VCaP (cell line): ENCODE results near the gene PARP1.
"Not testable (repeated sequence)": the region's sequence is repeated elsewhere in the genome, so short reads cannot be mapped to it uniquely, and the experiment has no call there.

Experiments used
- H3K27ac ChIP-seq: fragments of 450-650 bp; 2 replicates; pipeline ENCODE4 v1.5.1; 2017
- TF ChIP-seq, protein P1 (sequence below): fragments of 450-650 bp; conservative IDR thresholded peaks from 2 replicates; pipeline ENCODE4 v1.5.1; 2017; ENCODE audit warnings: mild to moderate bottlenecking, moderate library complexity

PARP1 gene

DNA sequence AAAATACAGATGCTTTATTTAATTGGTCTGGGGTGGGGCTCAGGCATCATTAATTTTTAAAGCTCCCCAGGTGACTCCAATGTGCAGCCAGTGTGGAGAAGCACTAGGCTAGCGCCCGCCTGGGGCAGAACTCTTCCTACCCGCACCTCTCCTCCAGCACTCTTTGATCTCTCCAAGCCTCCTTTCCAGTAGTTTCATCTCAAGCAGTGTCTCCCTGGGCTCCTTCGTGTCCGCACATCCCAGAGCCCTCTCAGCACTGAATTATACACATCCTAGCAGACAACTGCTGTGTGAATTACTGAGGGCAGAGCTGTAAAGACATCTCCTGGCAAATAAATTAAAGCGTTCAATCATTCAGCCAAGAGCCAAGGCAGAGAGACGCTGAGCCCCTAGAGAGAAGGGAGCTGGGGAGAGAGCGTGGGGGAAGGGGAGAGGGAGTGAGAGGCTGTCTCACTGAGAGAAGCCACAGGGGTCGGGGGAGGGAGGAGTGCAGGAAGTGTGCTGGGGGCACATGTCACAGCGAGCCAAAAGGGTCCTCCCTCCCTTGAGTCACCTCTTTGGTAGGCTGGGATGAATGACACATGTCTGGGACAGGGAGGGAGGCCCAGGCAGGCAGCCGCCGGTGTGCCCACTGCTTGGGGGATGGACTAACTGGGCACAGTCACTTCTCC, 21.0 kb upstream of the PARP1 start:
- H3K27ac ChIP-seq = no peak overlapping the region
- TF ChIP-seq, protein P1, sequence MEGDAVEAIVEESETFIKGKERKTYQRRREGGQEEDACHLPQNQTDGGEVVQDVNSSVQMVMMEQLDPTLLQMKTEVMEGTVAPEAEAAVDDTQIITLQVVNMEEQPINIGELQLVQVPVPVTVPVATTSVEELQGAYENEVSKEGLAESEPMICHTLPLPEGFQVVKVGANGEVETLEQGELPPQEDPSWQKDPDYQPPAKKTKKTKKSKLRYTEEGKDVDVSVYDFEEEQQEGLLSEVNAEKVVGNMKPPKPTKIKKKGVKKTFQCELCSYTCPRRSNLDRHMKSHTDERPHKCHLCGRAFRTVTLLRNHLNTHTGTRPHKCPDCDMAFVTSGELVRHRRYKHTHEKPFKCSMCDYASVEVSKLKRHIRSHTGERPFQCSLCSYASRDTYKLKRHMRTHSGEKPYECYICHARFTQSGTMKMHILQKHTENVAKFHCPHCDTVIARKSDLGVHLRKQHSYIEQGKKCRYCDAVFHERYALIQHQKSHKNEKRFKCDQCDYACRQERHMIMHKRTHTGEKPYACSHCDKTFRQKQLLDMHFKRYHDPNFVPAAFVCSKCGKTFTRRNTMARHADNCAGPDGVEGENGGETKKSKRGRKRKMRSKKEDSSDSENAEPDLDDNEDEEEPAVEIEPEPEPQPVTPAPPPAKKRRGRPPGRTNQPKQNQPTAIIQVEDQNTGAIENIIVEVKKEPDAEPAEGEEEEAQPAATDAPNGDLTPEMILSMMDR = no peak

DNA sequence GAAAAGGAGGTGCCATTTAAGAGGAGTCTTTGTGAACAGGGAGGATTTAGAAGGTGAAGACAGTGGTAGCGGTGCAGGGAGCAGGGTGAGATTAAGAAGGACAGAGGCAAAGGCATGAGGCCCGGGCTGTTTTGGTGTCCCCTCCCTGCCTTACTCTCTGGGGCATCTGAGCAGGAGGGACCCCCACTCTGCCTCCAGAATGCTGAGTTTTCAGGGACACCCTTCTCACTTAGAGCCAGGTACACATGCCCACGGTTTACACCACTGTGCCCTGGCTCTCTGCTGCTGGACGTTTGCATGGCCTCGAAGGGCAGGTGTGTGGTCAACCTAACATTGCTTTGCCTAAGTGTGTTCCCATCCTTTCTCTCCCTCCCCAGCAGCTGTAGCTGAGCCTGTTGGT, 20.5 kb upstream of the PARP1 start:
- H3K27ac ChIP-seq = no peak overlapping the region
- TF ChIP-seq, protein P1 = no peak

DNA sequence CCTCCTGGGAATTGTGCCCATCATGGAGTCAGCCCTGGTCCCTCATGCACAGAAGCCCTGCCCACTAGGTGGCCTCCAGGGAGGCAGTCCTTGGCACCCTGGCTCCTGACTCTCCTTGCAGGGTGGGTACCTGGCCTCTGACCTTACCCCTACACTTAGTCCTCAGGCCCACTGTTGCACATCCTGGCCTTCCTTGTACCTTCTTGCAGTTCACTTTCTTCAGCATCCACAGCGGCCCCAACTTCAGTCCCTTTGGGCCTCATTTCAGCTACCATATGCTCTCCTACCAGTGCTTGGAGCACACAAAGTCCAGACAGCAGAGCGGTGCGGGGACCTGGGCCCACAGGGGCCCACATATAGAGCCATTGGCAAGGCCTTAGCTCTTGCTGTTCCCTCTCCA, 19.2 kb upstream of the PARP1 start:
- no peak overlapping the region for H3K27ac ChIP-seq
- TF ChIP-seq, protein P1 = no peak

DNA sequence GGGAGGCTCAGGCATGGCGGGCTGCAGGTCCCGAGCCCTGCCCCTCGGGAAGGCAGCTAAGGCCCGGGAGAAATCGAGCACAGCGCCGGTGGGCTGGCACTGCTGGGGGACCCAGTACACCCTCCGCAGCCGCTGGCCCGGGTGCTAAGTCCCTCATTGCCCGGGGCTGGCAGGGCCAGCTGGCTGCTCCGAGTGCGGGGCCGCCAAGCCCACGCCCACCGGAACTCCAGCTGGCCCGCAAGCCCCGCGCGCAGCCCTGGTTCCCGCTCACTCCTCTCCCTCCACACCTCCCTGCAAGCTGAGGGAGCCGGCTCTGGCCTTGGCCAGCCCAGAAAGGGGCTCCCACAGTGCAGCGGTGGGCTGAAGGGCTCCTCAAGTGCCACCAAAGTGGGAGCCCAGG, 18.5 kb upstream of the PARP1 start:
- not testable (repeated sequence) for H3K27ac ChIP-seq

DNA sequence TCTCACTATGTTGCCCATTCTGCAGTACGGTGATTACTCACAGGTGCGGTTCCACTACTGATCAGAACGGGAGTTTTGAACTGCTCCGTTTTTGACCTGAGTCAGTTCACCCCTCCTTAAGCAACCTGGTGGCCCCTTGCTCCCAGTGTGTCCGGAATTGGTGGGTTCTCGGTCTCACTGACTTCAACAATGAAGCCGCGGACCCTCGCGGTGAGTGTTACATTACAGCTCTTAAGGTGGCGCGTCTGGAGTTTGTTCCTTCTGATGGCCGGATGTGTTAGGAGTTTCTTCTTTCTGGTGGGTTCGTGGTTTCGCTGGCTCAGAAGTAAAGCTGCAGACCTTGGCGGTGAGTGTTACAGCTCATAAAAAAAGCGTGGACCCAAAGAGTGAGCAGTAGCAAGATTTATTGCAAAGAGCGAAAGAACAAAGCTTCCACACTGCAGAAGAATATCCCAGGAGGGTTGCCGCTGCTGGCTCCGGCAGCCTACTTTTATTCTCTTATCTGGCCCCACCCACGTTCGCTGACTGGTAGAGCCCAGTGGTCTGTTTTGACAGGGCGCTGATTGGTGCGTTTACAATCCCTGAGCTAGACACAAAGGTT, 17.6 kb upstream of the PARP1 start:
- H3K27ac ChIP-seq = no peak overlapping the region
- TF ChIP-seq, protein P1 = no peak

DNA sequence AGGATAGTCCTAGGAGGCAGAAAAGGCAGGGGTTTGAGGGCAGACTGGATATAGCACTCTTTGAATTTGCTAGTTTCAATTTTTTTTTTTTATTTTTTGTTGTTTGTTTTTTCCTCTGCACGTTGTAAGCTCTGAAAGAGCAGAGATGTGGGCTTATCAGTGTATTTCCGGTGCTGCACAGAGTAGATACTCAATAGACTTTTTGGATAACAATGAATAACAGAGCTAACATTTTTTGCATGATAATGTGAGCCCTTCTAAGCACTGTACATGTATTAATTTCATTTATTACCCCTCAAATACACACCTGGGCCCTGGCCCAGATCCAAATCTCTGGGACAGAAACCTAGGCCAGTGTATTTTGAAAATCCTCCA, 17.1 kb upstream of the PARP1 start:
- H3K27ac ChIP-seq = no peak overlapping the region
- TF ChIP-seq, protein P1 = no peak

DNA sequence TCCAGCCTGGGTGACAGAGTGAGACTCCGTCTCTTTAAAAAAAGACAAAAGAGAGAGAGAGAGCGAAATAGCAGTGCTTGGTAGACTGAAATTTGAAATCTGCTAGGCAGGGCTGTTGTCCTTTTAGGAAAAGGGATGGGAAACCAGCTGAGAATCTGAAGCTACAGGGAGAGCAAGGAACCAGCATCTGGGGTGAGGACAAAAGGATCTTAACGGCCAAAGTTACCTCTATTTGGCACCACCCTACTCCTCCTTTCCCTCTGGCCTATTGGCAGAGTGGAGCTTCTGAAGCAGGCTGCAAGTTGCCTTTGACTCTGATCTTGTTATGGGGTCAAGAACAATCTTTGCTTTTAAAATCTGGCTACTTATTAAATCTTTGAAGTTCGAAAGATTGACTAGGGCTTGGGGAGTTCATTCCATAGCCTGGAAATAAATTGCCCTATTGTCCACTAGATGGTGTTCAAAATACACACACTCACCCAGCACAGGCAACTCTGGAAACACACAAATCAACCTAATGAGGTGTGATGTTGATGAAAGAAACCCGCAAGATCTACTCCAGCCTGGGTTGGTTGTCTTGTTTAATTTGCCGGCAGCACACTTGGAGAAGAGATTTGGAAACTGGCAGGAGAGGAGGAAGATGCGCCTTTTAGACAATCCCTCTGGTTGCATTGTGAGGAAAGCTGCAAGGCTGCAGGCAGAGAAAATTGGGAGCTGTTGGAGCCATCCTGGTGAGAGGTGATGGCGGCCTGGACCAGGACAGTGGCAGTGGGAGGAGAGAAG, 16.5 kb upstream of the PARP1 start:
- H3K27ac ChIP-seq = no peak overlapping the region
- TF ChIP-seq, protein P1 = peak; percentile 90

DNA sequence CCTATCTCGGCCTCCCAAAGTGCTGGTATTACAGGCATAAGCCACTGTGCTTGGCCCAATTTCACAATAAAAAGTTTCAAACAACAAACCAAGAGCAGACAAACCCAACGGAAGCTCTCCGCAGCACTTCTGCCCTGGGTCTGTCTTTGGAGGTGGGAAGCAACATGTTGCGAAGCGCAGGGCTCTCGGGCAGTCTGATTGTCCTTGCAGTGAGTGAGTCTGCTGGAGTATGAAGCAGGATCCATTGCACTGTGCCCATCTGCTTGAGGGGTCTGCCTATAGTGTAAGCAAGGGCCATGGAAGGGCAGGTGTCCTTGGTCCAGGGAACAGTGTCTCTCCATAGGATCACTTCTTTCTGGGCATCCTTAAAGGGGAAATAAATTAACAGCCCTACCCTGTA, 14.6 kb upstream of the PARP1 start:
- TF ChIP-seq, protein P1 = no peak
- no peak overlapping the region for H3K27ac ChIP-seq
